HG03469 (cell line): ENCODE results near the gene GSPT1.
"Not testable (repeated sequence)": the region's sequence is repeated elsewhere in the genome, so short reads cannot be mapped to it uniquely, and the experiment has no call there.

Experiments used
- ATAC-seq: cut with Tn5 transposase; IDR thresholded peaks from one replicate; pipeline ENCODE4 v1.9.1; 2021; ENCODE audit warnings: mild to moderate bottlenecking, moderate library complexity, moderate number of reproducible peaks; ENCODE audit not compliant: unreplicated experiment

The GSPT1 gene

GRCh38 chr16:11915644-11916523, at the start of gene GSPT1:
GSPT1 (minus strand) TSS chr16:11915956; CDS start chr16:11915720, 236 bp downstream.
- ATAC-seq, result peak; percentile 50

GRCh38 chr16:11964761-11965551, 49.2 kb upstream of the GSPT1 start, which contains the start of gene TNFRSF17:
TNFRSF17 (plus strand) TSS chr16:11965210; CDS start chr16:11965325, 115 bp downstream.
- peak; percentile 46 for ATAC-seq

GRCh38 chr16:11963706-11964105, 48.0 kb upstream of the GSPT1 start:
- ATAC-seq, result no peak

- not testable (repeated sequence) for ATAC-seq
Observed at GRCh38 chr16:11962978-11963377, 47.2 kb upstream of the GSPT1 start.

GRCh38 chr16:11962457-11962856, 46.7 kb upstream of the GSPT1 start:
- not testable (repeated sequence) for ATAC-seq

- no peak for ATAC-seq
Observed at GRCh38 chr16:11957591-11958395, 42.0 kb upstream of the GSPT1 start.

- no peak for ATAC-seq
Observed at GRCh38 chr16:11956558-11956957, 40.8 kb upstream of the GSPT1 start.

GRCh38 chr16:11955713-11956123, 40.0 kb upstream of the GSPT1 start:
- ATAC-seq, result no peak

GRCh38 chr16:11953576-11953975, 37.8 kb upstream of the GSPT1 start:
- ATAC-seq, result not testable (repeated sequence)

- no peak for ATAC-seq
Observed at GRCh38 chr16:11950388-11950787, 34.6 kb upstream of the GSPT1 start.

- ATAC-seq, result no peak
Observed at GRCh38 chr16:11949527-11949926, 33.8 kb upstream of the GSPT1 start.

- ATAC-seq, result no peak
Observed at GRCh38 chr16:11948819-11949218, 33.1 kb upstream of the GSPT1 start.

- ATAC-seq, result no peak
Observed at GRCh38 chr16:11946433-11946832, 30.7 kb upstream of the GSPT1 start.

- ATAC-seq, result not testable (repeated sequence)
Observed at GRCh38 chr16:11941945-11942344, 26.2 kb upstream of the GSPT1 start, which contains the start of gene NPIPB2. NPIPB2 (minus strand) TSS chr16:11942045; CDS start chr16:11942045, 0 bp downstream.

GRCh38 chr16:11927350-11927749, 11.6 kb upstream of the GSPT1 start:
- not testable (repeated sequence) for ATAC-seq

GRCh38 chr16:11924046-11924445, 8.3 kb upstream of the GSPT1 start:
- ATAC-seq, result not testable (repeated sequence)

- ATAC-seq, result no peak
Observed at GRCh38 chr16:11916524-11917285, 949 bp upstream of the GSPT1 start.

GRCh38 chr16:11915114-11915643, 577 bp downstream of the GSPT1 start:
- ATAC-seq, result no peak
